Endodermal cell (in vitro differentiated cells): Measurements from ENCODE around the gene DDAH1. TPM values are rescaled to one million over a fixed set of nuclear protein-coding genes. Genes with fewer than 3 reads are reported as not detected.

Source experiments
- DNase-seq: peaks from one replicate; pipeline ENCODE4 v3.0.0-alpha.2; 2017
- H3K27ac ChIP-seq: 2 replicates; pipeline ENCODE4 v1.5.1; 2013; ENCODE audit warnings: mild to moderate bottlenecking, low read depth, low read length, moderate library complexity
- H3K27me3 ChIP-seq: 2 replicates; pipeline ENCODE4 v1.6.1; 2013; ENCODE audit warnings: mild to moderate bottlenecking, low read length, moderate library complexity; ENCODE audit not compliant: insufficient read depth, control insufficient read depth, poor library complexity, severe bottlenecking
- H3K36me3 ChIP-seq: 2 replicates; pipeline ENCODE4 v1.7.0; 2013; ENCODE audit warnings: mild to moderate bottlenecking, low read length, moderate library complexity; ENCODE audit not compliant: control insufficient read depth, insufficient read depth
- H3K4me1 ChIP-seq: one replicate; pipeline ENCODE4 v1.7.0; 2013; ENCODE audit warnings: low read length; ENCODE audit not compliant: control insufficient read depth, insufficient read depth
- H3K4me3 ChIP-seq: 2 replicates; pipeline ENCODE4 v1.5.1; 2013; ENCODE audit warnings: mild to moderate bottlenecking, low read length, moderate library complexity
- H3K9ac ChIP-seq: 2 replicates; pipeline ENCODE4 v1.6.1; 2013; ENCODE audit warnings: mild to moderate bottlenecking, low read length, moderate library complexity; ENCODE audit not compliant: poor library complexity, severe bottlenecking; ENCODE audit errors: extremely low read depth
- H3K9me3 ChIP-seq: 2 replicates; pipeline ENCODE4 v1.6.1; 2013; ENCODE audit warnings: mild to moderate bottlenecking, low read length, moderate library complexity; ENCODE audit not compliant: control insufficient read depth
- H3K27ac Mint-ChIP-seq: 2 replicates; pipeline ENCODE4 v1.8.0; 2020; ENCODE audit warnings: mixed read lengths
- H3K27me3 Mint-ChIP-seq: 2 replicates; pipeline ENCODE4 v1.8.0; 2021; ENCODE audit warnings: mild to moderate bottlenecking, mixed read lengths; ENCODE audit not compliant: insufficient read depth
- H3K36me3 Mint-ChIP-seq: 2 replicates; pipeline ENCODE4 v1.8.0; 2020; ENCODE audit warnings: low read depth, mixed read lengths
- H3K4me1 Mint-ChIP-seq: 2 replicates; pipeline ENCODE4 v1.8.0; 2020; ENCODE audit warnings: mixed read lengths
- H3K4me3 Mint-ChIP-seq: 2 replicates; pipeline ENCODE4 v1.8.0; 2020; ENCODE audit warnings: mild to moderate bottlenecking, moderate library complexity, mixed read lengths
- H3K9me3 Mint-ChIP-seq: 2 replicates; pipeline ENCODE4 v1.8.0; 2020; ENCODE audit warnings: mild to moderate bottlenecking, mixed read lengths
- WGBS, 2 experiments: methylation state at CpG; one replicate each; pipeline versions ENCODE4 v1.1.5 to v1.1.7; 2013; ENCODE audit warnings: missing lambda C conversion rate in 2 of 2, mixed read lengths in 1 of 2; ENCODE audit not compliant: insufficient coverage in 1 of 2, insufficient read length in 1 of 2; 5-methylcytosine and 5-hydroxymethylcytosine counted together
- total RNA-seq, 2 donors: library from RNA; stranded (reverse); fragmentation: NEBNext Ultra II Directional in 1 of 2; extraction: Animal tissue kit (Norgen Biotek cat#: 25700) in 1 of 2; gene quantifications; 2 replicates in 1 of 2; 3 replicates in 1 of 2; pipeline ENCODE4 v1.2.1, GENCODE V29; 2021
- TF ChIP-seq, protein P1 (sequence below): fragments of 200-600 bp; sonication (generic); conservative IDR thresholded peaks from 2 replicates; pipeline ENCODE4 v1.5.0; 2021; ENCODE audit warnings: antibody characterized with exemption, mild to moderate bottlenecking

The DDAH1 gene
- total RNA-seq, 2 donors from 2014 or later: 16.3 to 22.8 TPM

GRCh38 chr1:85365851-85366250 is 99.1 kb downstream of the DDAH1 start:
- Histone ChIP-seq H3K9me3 (no peaks in the 10 kb centered on the region), H3K36me3 (no peaks in the 10 kb centered on the region), H3K9ac (no peak overlapping the region), H3K27me3 (no peaks in the 10 kb centered on the region), H3K4me3 (no peak overlapping the region), H3K4me1 (no peaks in the 10 kb centered on the region), H3K27ac (no peak overlapping the region)
- Mint-ChIP-seq H3K4me3 (no peak overlapping the region), H3K27me3 (no peaks in the 10 kb centered on the region), H3K9me3 (no peaks in the 10 kb centered on the region), H3K36me3 (no peaks in the 10 kb centered on the region), H3K4me1 (peaks cover 14% of the 10 kb centered on the region), H3K27ac (no peak overlapping the region)
- WGBS, 2 experiments: 78 to 100% methylated on average over 1 to 3 of the region's 3 CpGs
- no peak for DNase-seq
- TF ChIP-seq, protein P1, sequence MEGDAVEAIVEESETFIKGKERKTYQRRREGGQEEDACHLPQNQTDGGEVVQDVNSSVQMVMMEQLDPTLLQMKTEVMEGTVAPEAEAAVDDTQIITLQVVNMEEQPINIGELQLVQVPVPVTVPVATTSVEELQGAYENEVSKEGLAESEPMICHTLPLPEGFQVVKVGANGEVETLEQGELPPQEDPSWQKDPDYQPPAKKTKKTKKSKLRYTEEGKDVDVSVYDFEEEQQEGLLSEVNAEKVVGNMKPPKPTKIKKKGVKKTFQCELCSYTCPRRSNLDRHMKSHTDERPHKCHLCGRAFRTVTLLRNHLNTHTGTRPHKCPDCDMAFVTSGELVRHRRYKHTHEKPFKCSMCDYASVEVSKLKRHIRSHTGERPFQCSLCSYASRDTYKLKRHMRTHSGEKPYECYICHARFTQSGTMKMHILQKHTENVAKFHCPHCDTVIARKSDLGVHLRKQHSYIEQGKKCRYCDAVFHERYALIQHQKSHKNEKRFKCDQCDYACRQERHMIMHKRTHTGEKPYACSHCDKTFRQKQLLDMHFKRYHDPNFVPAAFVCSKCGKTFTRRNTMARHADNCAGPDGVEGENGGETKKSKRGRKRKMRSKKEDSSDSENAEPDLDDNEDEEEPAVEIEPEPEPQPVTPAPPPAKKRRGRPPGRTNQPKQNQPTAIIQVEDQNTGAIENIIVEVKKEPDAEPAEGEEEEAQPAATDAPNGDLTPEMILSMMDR: no peak

DNA sequence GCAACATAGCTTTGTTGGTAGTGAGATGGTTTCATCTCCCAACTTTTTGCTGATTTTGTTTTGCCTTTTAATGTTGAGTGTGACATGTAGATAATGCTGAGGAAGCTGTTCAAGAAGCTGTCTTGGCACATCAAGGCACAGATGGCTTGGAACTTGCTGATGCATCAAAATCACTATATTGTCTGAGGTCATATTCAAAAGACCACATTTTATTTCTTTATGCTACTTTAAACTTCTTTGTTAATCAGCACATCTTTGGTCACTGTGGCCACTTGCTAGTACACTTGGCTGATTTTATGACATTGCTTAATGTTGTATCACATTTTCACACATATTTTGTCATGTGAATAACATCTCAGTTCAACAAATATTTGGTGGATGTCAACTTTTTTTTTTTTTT is 101.4 kb downstream of the DDAH1 start:
- H3K9ac ChIP-seq: no peak overlapping the region
- TF ChIP-seq, protein P1: no peak
- H3K4me1 Mint-ChIP-seq: peaks cover 14% of the 10 kb centered on the region

DNA sequence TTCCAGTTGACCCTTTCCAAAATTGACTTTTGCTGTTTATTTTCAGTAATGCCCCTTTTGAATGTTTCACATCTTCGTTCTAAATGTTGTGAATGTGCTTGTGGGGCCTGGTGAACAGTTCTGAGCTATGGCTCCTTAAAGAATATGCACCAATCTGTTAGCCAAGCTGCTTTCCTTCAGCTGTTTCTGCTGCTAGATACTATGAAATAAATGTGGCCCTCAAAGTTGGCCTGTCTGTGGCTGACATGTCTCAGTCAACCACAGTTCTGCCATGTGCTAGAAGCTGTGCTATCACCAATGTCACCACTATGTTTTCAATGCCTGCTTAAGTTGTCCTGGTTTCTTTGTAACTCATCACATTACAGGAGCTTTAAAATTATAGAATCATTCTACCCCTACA is 101.9 kb downstream of the DDAH1 start:
- H3K36me3 Mint-ChIP-seq: no peaks in the 10 kb centered on the region
- H3K4me3 Mint-ChIP-seq: no peak overlapping the region
- TF ChIP-seq, protein P1: no peak
- no peaks in the 10 kb centered on the region for H3K9me3 Mint-ChIP-seq
- Histone ChIP-seq H3K9me3 (no peaks in the 10 kb centered on the region), H3K27me3 (no peaks in the 10 kb centered on the region), H3K9ac (no peak overlapping the region), H3K27ac (no peak overlapping the region), H3K4me1 (no peaks in the 10 kb centered on the region), H3K36me3 (no peaks in the 10 kb centered on the region), H3K4me3 (no peak overlapping the region)
- WGBS, 2 experiments: 100% methylated on average over 1 of the region's 1 CpG
- H3K27me3 Mint-ChIP-seq: no peaks in the 10 kb centered on the region
- no peak overlapping the region for H3K27ac Mint-ChIP-seq
- no peak for DNase-seq
- H3K4me1 Mint-ChIP-seq: peaks cover 14% of the 10 kb centered on the region

More for the DNA sequence above, 101.4 kb downstream of the DDAH1 start:
- no peaks in the 10 kb centered on the region for H3K36me3 Mint-ChIP-seq
- H3K4me3 Mint-ChIP-seq: no peak overlapping the region
- H3K27ac Mint-ChIP-seq: no peak overlapping the region
- Histone ChIP-seq H3K27me3 (no peaks in the 10 kb centered on the region), H3K27ac (no peak overlapping the region), H3K36me3 (no peaks in the 10 kb centered on the region), H3K4me1 (no peaks in the 10 kb centered on the region), H3K9me3 (no peaks in the 10 kb centered on the region), H3K4me3 (no peak overlapping the region)
- DNase-seq: no peak
- H3K9me3 Mint-ChIP-seq: no peaks in the 10 kb centered on the region
- H3K27me3 Mint-ChIP-seq: no peaks in the 10 kb centered on the region
